Astrocyte of the cerebellum (primary cell): ENCODE measurements around the gene DNAH11.

Experiments used
- DNase-seq: peaks from one replicate; pipeline ENCODE4 v3.0.0-alpha.2; 2011; ENCODE audit warnings: low read depth
- H3K4me3 ChIP-seq: 2 replicates; pipeline ENCODE4 v1.5.1; 2011; ENCODE audit warnings: mild to moderate bottlenecking, low read depth, low read length, moderate library complexity
- in situ Hi-C: cut with HindIII; loops from 2 replicates; pipeline ENCODE4 v1.10.0; 2017; ENCODE audit warnings: low sequenced_read_pairs
- TF ChIP-seq, protein P1 (sequence below): IDR thresholded peaks from 2 replicates; pipeline ENCODE4 v1.5.1; 2012; ENCODE audit warnings: low read length, low read depth, moderate library complexity, mild to moderate bottlenecking; ENCODE audit errors: missing control alignments

DNAH11 gene

DNA sequence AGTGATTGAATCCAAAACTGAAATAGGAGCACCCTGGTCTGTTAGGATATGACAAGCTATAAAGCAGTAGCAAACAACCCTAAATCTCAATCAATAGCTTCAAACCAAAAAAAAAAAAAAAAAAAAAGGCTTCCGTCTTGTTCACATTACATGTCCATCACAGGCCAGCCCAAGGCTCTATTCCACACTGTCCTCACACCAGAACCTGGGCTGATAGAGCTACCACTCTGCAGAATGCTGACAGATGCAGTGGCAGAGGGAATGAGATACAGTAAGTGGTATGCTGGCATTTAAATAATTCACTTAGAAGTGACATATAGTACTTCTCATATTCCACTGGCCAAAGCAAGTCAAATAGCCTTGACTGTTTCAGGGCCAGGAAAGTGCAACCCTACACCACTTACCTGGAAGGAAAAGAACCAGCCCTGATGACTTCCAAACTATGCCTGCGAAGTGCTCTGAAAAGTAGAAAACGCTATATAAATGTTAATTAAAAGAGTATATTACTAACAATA is 397.1 kb downstream of the DNAH11 start:
- no peak for DNase-seq
- in situ Hi-C loops: no loop called here
- H3K4me3 ChIP-seq: no peak overlapping the region
- TF ChIP-seq, protein P1, sequence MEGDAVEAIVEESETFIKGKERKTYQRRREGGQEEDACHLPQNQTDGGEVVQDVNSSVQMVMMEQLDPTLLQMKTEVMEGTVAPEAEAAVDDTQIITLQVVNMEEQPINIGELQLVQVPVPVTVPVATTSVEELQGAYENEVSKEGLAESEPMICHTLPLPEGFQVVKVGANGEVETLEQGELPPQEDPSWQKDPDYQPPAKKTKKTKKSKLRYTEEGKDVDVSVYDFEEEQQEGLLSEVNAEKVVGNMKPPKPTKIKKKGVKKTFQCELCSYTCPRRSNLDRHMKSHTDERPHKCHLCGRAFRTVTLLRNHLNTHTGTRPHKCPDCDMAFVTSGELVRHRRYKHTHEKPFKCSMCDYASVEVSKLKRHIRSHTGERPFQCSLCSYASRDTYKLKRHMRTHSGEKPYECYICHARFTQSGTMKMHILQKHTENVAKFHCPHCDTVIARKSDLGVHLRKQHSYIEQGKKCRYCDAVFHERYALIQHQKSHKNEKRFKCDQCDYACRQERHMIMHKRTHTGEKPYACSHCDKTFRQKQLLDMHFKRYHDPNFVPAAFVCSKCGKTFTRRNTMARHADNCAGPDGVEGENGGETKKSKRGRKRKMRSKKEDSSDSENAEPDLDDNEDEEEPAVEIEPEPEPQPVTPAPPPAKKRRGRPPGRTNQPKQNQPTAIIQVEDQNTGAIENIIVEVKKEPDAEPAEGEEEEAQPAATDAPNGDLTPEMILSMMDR: no peak

DNA sequence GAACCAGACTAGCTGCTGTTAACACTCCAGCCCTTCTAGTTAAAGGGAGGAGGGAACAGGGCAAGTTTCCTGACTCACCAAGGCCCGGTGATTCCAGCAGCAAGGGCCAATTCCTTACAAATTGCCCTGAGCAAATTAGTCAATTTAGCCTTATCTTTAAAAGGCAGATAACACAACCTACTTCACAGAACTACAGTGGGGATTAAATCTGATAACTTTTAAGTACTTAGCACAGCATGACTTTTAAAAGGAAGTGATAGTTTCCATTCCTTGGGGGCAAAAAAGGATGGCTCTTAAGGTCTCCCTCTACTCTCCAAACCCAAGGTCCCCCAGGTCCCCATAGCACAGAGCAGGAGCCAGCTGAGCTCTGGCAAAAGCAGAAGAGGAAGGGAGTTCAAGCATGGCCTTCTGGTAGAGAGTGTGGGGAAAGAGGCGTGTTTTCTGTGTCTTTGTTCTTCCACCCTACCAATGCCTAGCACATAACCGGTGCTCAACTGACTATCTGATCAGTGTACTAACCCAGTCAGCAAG is 398.8 kb downstream of the DNAH11 start:
- in situ Hi-C loops: no loop called here
- DNase-seq: no peak
- TF ChIP-seq, protein P1: no peak

DNA sequence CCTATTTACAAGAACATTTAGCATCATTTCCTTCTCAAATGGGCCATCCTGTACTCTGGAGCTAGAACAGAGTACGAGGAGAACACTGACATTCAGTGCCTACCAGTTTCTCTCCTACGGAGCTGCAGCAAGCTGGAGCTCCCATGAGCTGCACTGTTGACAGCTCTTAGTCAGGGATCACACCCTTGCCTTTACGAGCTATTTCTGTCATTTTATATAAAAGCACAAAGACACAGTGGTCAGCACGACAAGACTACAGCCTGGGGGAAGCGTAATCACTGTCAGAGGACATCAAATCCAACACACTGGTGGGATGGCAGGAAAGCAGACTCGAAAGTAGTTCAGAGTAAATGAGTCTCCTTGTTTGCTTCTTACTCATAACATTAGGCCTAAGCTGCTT is 400.1 kb downstream of the DNAH11 start:
- in situ Hi-C loops: no loop called here
- no peak overlapping the region for H3K4me3 ChIP-seq
- no peak for DNase-seq
- TF ChIP-seq, protein P1: no peak

More for the DNA sequence above, 398.8 kb downstream of the DNAH11 start:
- no peak overlapping the region for H3K4me3 ChIP-seq

DNA sequence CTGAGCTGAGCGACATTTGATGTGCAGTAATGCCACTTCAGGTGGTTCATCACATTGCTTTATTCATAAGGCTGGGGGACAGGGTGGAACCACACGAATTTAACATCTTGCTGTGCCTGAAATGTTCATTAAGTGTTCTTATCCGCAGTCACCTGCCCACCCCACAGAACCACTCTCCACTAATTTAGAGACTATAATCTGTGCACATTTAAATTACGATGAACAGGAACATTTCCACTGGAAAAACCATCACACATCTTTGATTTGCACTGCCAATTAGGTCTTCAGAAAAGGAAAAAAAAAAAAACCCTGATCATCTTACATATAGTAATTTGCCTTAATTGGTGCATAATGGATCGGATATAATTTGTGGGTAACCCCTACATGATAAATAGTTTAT is 400.6 kb downstream of the DNAH11 start:
- no peak for DNase-seq
- in situ Hi-C loops: no loop called here
- TF ChIP-seq, protein P1: no peak
- H3K4me3 ChIP-seq: no peak overlapping the region

DNA sequence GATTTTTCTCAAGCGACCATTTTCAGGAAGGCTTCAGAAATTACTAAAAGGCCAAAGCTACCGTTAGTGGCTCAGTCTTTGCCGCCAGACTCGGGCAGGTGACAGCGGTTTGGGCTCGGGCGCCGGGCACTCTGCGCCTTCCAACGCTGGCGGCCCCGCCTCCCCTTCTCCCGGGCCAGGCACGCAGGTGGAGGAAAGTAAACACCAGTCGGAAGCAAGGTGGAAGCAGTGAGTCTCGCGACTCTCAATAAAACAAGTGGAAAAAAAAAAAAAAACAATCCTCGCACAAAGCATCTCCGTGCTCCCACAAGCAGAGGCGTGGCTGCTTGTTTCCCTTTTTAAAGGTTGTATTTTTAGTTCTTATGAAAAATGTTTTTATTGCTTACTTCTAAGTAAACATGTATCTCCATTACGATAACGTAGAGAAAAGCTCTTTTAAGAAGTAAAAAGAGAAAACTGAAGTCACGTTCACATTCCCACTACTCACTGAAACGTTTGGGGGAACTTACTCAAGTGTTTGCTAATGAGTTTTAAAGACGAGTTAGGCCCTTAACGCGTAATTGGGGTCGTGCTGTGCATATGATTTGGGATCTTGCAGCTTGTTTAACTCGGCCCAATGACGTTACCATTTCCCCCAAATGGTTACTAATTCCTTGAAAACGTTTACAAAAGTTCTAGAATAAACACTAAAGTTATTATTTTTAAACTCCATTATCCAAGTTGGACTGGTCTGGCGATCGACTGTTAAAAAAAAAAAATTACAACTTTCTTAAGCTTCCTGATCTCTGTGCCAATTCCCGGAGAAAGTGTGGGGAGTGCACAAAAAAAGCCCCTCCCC is 402.0 kb downstream of the DNAH11 start:
- peak; percentile 28 for DNase-seq
- in situ Hi-C loops: no loop called here
- TF ChIP-seq, protein P1: no peak
- H3K4me3 ChIP-seq: peak overlapping the region; percentile 65

DNA sequence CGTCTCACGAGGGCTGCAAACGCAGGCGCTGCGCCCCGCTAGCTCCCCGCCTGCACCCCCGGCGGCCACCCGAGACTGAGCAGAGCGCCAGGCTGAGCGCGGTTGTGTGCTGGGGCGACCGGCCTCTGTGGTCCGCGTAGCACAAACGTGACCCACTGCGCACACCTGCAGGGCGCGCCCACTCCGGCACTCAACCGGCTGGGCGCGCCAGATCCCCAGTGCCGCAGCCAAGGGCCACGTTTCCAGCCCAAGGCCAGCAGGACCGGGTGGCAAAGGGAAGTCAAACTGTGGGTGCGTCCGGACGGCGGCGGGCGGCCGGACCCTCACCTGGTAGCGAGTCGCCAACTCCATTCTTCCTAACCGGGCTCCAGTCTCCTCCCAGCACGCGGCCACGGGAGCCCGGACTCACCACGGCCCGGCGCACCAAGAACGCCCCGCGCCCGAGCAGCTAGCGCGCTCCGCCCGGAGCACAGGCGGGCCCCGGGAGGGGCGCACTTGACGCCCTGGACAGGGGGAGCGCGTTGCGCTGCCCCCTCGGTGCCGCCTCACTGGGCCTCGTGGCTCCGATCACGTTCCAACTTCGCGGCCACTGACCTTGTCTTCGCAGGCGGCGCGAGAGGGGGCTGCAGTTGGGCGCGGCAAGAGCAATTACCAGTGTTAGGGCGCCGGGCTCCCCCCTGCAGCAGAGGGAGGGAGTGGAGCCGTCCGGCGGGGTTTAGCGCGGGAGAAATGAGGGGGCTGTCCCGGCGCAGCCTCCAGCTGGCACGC is 402.8 kb downstream of the DNAH11 start, which contains the start of gene CDCA7L:
TSS of gene CDCA7L (minus strand) at position 446 of the 768 bp plus-strand sequence. CDS start at position 351, 95 bp downstream.
- TF ChIP-seq, protein P1: no peak
- H3K4me3 ChIP-seq: peak within 1 kb of the TSS; percentile 65
- in situ Hi-C loops: no loop called here
- DNase-seq: peak; percentile 32
